Breast epithelium (tissue), 4 donors: Measurements from ENCODE around the gene SPSB3. TPM values are rescaled to one million over a fixed set of nuclear protein-coding genes. Genes with fewer than 3 reads are reported as not detected.

ENCODE experiments used
- DNase-seq, 2 donors: peaks; one replicate each; pipeline ENCODE4 v3.0.0-alpha.2; 2019; ENCODE audit warnings: low spot score in 2 of 2
- H3K27ac ChIP-seq, 2 donors: fragments of 200-600 bp; sonication (generic) in 1 of 2; one replicate each; pipeline ENCODE4 v1.5.1; 2016 to 2019; ENCODE audit warnings: mild to moderate bottlenecking in 1 of 2
- H3K27me3 ChIP-seq, 2 donors: fragments of 200-600 bp; sonication (generic) in 1 of 2; one replicate each; pipeline versions ENCODE4 v1.5.1 to v1.6.0; 2017 to 2019; ENCODE audit warnings: control low read depth in 1 of 2, mild to moderate bottlenecking in 1 of 2
- H3K36me3 ChIP-seq: fragments of 200-600 bp; one replicate; pipeline ENCODE4 v1.5.1; 2019
- H3K4me1 ChIP-seq, 2 donors: fragments of 200-600 bp; sonication (generic); one replicate each; pipeline ENCODE4 v1.5.1; 2016 to 2019; ENCODE audit warnings: control low read depth in 1 of 2
- H3K4me3 ChIP-seq, 3 donors: fragments of 200-600 bp; sonication (generic); 1 replicate in 2 of 3; 2 replicates in 1 of 3; pipeline ENCODE4 v1.5.1; 2016 to 2019; ENCODE audit warnings: mild to moderate bottlenecking in 3 of 3, moderate library complexity in 2 of 3
- H3K9me3 ChIP-seq, 2 donors: fragments of 200-600 bp; sonication (generic) in 1 of 2; one replicate each; pipeline ENCODE4 v1.5.1; 2016 to 2019; ENCODE audit warnings: control low read depth in 1 of 2
- CTCF ChIP-seq, 3 donors: fragments of 450-650 bp; IDR thresholded peaks; one replicate each; pipeline ENCODE4 v1.5.1; 2016 to 2017; ENCODE audit warnings: antibody characterized with exemption in 3 of 3, mild to moderate bottlenecking in 3 of 3, moderate library complexity in 3 of 3
- POLR2A ChIP-seq: fragments of 450-650 bp; IDR thresholded peaks from one replicate; pipeline ENCODE4 v1.6.1; 2016; ENCODE audit warnings: antibody characterized with exemption, mild to moderate bottlenecking, moderate library complexity
- POLR2AphosphoS5 ChIP-seq, 3 donors: sonication (generic); formaldehyde crosslinking; IDR thresholded peaks; one replicate each; pipeline ENCODE4 v1.6.1; 2017; ENCODE audit warnings: antibody characterized with exemption in 3 of 3
- intact Hi-C: fragments of 100-400 bp; cut with DNase I; formaldehyde crosslinking; loops from one replicate; pipeline ENCODE4 v1.15.1; 2023; ENCODE audit warnings: low total_unique reads
- total RNA-seq, 3 donors: library from RNA; depleted of rRNA; stranded (reverse); fragments of >200 nt; gene quantifications; one replicate each; pipeline ENCODE4 v1.1.0, GENCODE V29; 2016

Gene SPSB3
- total RNA-seq, 3 donors from 2014 or later = 84.9 to 107 (median 88.5) TPM

- no peak overlapping the region for H3K4me3 ChIP-seq
- H3K4me1 ChIP-seq = peaks cover 0 to under 1% of the 10 kb centered on the region in 2 donors
- no peak overlapping the region for H3K27ac ChIP-seq
- DNase-seq = no peak
- no peak for TF ChIP-seq POLR2AphosphoS5 (IDR thresholded peaks at IDR 0.05)
- no peak for TF ChIP-seq CTCF (IDR thresholded peaks at IDR 0.05)
- no peak for TF ChIP-seq POLR2A
- intact Hi-C loops = no loop called here
- no peaks in the 10 kb centered on the region for H3K27me3 ChIP-seq
- no peaks in the 10 kb centered on the region for H3K36me3 ChIP-seq
- H3K9me3 ChIP-seq = no peaks in the 10 kb centered on the region
These were observed 54.4 kb downstream of the SPSB3 start for GRCh38 chr16:1727651-1728624.

Other genes with a start within 250 kb of the SPSB3 start
- 10 to 100 TPM; 27.8 to 37.0 (median 34.1) TPM for gene TMEM204, start 248.9 kb downstream of the SPSB3 start, total RNA-seq
- gene IFT140, start 170.5 kb downstream of the SPSB3 start, total RNA-seq = 10 to 100 TPM; 17.0 to 30.1 (median 23.9) TPM
- 10 to 100 TPM in 2 of 3 donors, 1 to 10 TPM in 1; 9.6 to 13.8 (median 10.8) TPM for gene CRAMP1, start 170.2 kb downstream of the SPSB3 start, total RNA-seq
- 10 to 100 TPM; 19.2 to 44.2 (median 36.0) TPM for gene JPT2, start 104.3 kb downstream of the SPSB3 start, total RNA-seq
- 10 to 100 TPM; 41.1 to 82.6 (median 71.6) TPM for gene MAPK8IP3, start 76.4 kb downstream of the SPSB3 start, total RNA-seq
- gene NME3, start 11.0 kb downstream of the SPSB3 start, total RNA-seq = 100 to 1,000 TPM in 2 of 3 donors, 10 to 100 TPM in 1; 86.6 to 119 (median 115) TPM
- 10 to 100 TPM in 2 of 3 donors, 1 to 10 TPM in 1; 4.6 to 17.4 (median 14.0) TPM for gene EME2, start 9.8 kb downstream of the SPSB3 start, total RNA-seq
- gene MRPS34, start 9.4 kb downstream of the SPSB3 start, total RNA-seq = 10 to 100 TPM; 85.9 to 95.4 (median 87.8) TPM
- gene NUBP2, start 389 bp upstream of the SPSB3 start, total RNA-seq = 10 to 100 TPM; 61.6 to 82.6 (median 80.3) TPM
- under 1 TPM; 0.32 to 0.44 (median 0.33) TPM for gene IGFALS, start 11.1 kb upstream of the SPSB3 start, total RNA-seq
- gene HAGH, start 44.3 kb upstream of the SPSB3 start, total RNA-seq = 100 to 1,000 TPM in 1 of 3 donors, 10 to 100 TPM in 2; 61.9 to 114 (median 74.7) TPM
- gene FAHD1, start 44.6 kb upstream of the SPSB3 start, total RNA-seq = 10 to 100 TPM; 27.2 to 35.4 (median 29.7) TPM
- gene MEIOB, start 89.6 kb upstream of the SPSB3 start, total RNA-seq = not detected
- not detected for gene HS3ST6, start 135.8 kb upstream of the SPSB3 start, total RNA-seq
- 10 to 100 TPM; 12.1 to 17.4 (median 17.0) TPM for gene MSRB1, start 160.6 kb upstream of the SPSB3 start, total RNA-seq
- not detected for gene RPL3L, start 172.1 kb upstream of the SPSB3 start, total RNA-seq
- 100 to 1,000 TPM; 114 to 233 (median 144) TPM for gene NDUFB10, start 177.0 kb upstream of the SPSB3 start, total RNA-seq
- 1,000 to 10,000 TPM; 1,340 to 2,607 (median 1,661) TPM for gene RPS2, start 182.3 kb upstream of the SPSB3 start, total RNA-seq
- under 1 TPM in 1 of 3 donors, not detected in 2; 0.98 TPM for gene RNF151, start 184.3 kb upstream of the SPSB3 start, total RNA-seq
- gene TBL3, start 189.5 kb upstream of the SPSB3 start, total RNA-seq = 10 to 100 TPM; 32.9 to 42.3 (median 33.1) TPM
- gene NOXO1, start 198.9 kb upstream of the SPSB3 start, total RNA-seq = under 1 TPM in 2 of 3 donors, not detected in 1; 0.88 to 0.98 TPM
- gene GFER, start 201.6 kb upstream of the SPSB3 start, total RNA-seq = 10 to 100 TPM; 15.7 to 18.1 (median 17.9) TPM
- gene SYNGR3, start 207.4 kb upstream of the SPSB3 start, total RNA-seq = 1 to 10 TPM in 1 of 3 donors, under 1 TPM in 2; 0.44 to 2.0 (median 0.64) TPM
- gene ZNF598, start 227.2 kb upstream of the SPSB3 start, total RNA-seq = 10 to 100 TPM; 16.0 to 25.2 (median 22.2) TPM
- gene NPW, start 237.2 kb upstream of the SPSB3 start, total RNA-seq = not detected
- 10 to 100 TPM; 31.5 to 58.3 (median 38.9) TPM for gene NHERF2, start 244.3 kb upstream of the SPSB3 start, total RNA-seq